Measurements from ENCODE around the gene SLAIN1.

SLAIN1 gene

GRCh38 chr13:77678691-77679235, 18.7 kb upstream of the SLAIN1 start:
- no peak overlapping the region for H3K4me3 ChIP-seq (replicated peaks in 1 of 2; ENCODE audit: low read depth in 2 of 2, low read length in 2 of 2)
- no peak for DNase-seq (ENCODE audit: low read depth in 2 of 2)
- TF ChIP-seq, protein P1, sequence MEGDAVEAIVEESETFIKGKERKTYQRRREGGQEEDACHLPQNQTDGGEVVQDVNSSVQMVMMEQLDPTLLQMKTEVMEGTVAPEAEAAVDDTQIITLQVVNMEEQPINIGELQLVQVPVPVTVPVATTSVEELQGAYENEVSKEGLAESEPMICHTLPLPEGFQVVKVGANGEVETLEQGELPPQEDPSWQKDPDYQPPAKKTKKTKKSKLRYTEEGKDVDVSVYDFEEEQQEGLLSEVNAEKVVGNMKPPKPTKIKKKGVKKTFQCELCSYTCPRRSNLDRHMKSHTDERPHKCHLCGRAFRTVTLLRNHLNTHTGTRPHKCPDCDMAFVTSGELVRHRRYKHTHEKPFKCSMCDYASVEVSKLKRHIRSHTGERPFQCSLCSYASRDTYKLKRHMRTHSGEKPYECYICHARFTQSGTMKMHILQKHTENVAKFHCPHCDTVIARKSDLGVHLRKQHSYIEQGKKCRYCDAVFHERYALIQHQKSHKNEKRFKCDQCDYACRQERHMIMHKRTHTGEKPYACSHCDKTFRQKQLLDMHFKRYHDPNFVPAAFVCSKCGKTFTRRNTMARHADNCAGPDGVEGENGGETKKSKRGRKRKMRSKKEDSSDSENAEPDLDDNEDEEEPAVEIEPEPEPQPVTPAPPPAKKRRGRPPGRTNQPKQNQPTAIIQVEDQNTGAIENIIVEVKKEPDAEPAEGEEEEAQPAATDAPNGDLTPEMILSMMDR (IDR thresholded peaks at IDR 0.05; ENCODE audit: low read depth, low read length): no peak

DNA sequence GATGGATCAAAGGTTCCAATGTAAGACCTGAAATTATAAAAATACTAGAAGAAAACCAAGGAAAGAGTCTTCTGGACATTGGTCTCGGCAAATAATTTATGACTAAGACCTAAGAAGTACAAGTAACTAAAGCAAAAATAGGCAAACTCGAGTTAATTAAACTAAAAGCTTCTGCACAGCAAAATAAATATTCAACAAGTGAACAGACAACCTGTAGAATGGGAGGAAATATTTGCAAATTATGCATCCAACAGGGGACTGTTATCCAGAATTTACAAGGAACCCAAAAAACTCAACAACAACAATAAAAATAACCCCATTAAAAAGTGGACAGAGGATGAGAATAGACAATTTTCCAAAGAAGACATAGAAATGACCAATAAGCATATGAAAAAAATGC, 9.7 kb upstream of the SLAIN1 start:
- TF ChIP-seq, protein P1 (IDR thresholded peaks at IDR 0.05; ENCODE audit: low read depth, low read length): no peak
- H3K4me3 ChIP-seq (replicated peaks in 1 of 2; ENCODE audit: low read depth in 2 of 2, low read length in 2 of 2): no peak overlapping the region
- DNase-seq (ENCODE audit: low read depth in 2 of 2): no peak

DNA sequence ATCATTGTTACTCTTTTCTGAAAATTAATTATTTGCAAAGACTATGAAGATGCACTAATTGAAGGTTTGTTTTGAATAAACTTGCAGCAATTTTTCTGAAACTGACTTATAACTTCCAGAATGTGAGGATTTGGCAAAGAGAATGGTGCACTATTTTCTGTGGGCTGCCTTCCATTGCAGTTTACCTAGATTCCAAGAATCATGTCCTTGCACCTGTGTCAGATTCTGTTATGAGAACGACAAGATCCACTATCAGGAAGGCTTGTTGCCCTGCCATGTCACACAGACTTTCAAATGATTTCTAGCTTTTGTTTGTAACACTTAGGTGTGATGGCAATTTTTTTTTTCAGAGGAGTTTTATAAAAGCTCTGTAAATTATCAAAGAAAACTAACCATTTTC, 5.6 kb upstream of the SLAIN1 start:
- no peak for DNase-seq (ENCODE audit: low read depth in 2 of 2)
- no peak overlapping the region for H3K4me3 ChIP-seq (replicated peaks in 1 of 2; ENCODE audit: low read depth in 2 of 2, low read length in 2 of 2)
- TF ChIP-seq, protein P1 (IDR thresholded peaks at IDR 0.05; ENCODE audit: low read depth, low read length): no peak

DNA sequence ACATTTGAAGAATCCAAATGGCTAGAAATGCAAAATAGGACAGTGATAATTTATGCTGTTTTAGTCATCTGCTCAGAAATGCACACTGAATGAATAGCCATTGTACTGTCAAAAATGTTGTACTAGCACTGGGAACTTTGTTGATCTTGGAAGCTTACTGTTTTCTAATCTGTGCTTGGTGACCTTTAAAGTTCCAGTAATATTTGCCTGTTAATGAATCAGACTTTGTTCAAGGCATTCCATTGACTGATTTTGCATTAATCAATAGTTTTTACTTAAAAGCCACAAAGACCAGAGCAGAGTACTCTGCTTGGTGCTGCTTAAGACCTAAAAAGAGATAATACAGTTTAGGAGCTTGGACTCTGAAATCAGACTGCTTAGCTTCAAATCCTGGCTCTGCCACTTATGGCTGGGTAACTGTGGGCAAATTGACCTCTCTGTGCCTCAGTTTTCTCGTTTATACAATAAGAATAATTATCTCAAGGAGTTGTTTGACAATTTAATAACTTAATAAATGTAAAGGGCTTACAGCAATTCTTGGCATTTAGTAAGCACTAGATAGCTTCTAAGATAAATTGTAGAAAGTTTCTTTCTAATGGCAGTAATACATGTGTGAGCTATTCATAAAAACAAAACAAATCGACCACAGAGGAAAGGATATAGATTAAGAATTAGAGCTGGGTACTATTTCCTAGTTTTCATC, 4.6 kb upstream of the SLAIN1 start:
- TF ChIP-seq, protein P1 (IDR thresholded peaks at IDR 0.05; ENCODE audit: low read depth, low read length): no peak
- DNase-seq (ENCODE audit: low read depth in 2 of 2): no peak
- H3K4me3 ChIP-seq (replicated peaks in 1 of 2; ENCODE audit: low read depth in 2 of 2, low read length in 2 of 2): no peak overlapping the region

GRCh38 chr13:77693449-77693940, 4.0 kb upstream of the SLAIN1 start:
- TF ChIP-seq, protein P1 (IDR thresholded peaks at IDR 0.05; ENCODE audit: low read depth, low read length): no peak
- no peak overlapping the region for H3K4me3 ChIP-seq (replicated peaks in 1 of 2; ENCODE audit: low read depth in 2 of 2, low read length in 2 of 2)
- no peak for DNase-seq (ENCODE audit: low read depth in 2 of 2)

GRCh38 chr13:77696006-77696878, 1.2 kb upstream of the SLAIN1 start:
- TF ChIP-seq, protein P1 (IDR thresholded peaks at IDR 0.05; ENCODE audit: low read depth, low read length): no peak
- H3K4me3 ChIP-seq (replicated peaks in 1 of 2; ENCODE audit: low read depth in 2 of 2, low read length in 2 of 2): no peak overlapping the region
- no peak for DNase-seq (ENCODE audit: low read depth in 2 of 2)

Data from cardiac fibroblast (primary cell).